Measurements from ENCODE around the gene HOXA5.

DNA sequence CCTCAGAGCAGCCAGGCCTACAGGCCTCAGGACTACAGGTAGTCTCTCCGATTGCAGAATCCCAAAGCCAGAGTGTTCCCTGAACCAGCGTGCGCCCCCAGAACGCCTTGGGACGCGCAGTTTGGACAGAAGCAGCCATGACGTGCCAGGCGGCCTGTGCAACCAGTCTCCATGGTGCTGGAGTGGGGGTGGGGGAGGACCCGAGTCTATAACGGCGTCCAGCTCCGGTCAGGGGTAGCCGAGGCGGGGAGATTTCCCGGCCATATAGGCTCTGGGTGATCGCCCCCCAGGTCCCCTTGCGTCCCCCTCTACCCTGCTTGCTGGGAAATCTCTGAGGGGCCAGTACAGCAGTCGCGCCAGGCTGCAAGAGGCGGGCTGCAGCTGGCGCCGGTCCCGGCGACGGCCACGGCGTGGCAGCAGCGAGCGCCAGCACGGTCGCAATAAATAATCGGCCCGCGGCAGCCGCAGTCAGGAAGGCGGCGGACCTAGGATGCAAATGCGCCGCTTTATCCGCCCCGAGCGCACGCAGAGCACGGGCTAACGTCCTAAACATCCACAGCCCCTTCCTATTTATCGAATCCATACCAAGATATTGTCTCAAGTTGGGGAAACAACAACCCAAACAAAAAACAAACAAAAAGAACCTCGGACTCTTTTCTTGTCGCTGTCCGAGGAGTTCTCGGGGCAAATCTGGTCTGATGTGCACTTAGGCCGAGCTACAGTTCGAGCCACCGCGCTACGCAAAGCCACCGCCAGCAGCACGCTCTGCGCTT lies 7.3 kb upstream of the HOXA5 start:
- TF ChIP-seq CTCF (conservative IDR thresholded peaks at IDR 0.05; ENCODE audit: low read depth, low read length) (peak; percentile 82), EZH2phosphoT487 (IDR thresholded peaks at IDR 0.05; ENCODE audit: borderline replicate concordance, low read length) (no peak), EZH2 (IDR thresholded peaks at IDR 0.05; ENCODE audit: low read length, unreplicated experiment) (no peak)

Measured in PC-3 (cell line).